GM12875 (cell line): ENCODE data around the gene DDX42.
"Not testable (repeated sequence)": the region's sequence is repeated elsewhere in the genome, so short reads cannot be mapped to it uniquely, and the experiment has no call there.

Experiments
- H3K4me3 ChIP-seq: one replicate; pipeline ENCODE4 v1.5.1; 2011; ENCODE audit warnings: low read depth, low read length, control low read depth
- CTCF ChIP-seq: IDR thresholded peaks from 2 replicates; pipeline ENCODE4 v1.5.1; 2011; ENCODE audit warnings: low read depth, mild to moderate bottlenecking, control low read depth, inconsistent platforms, low read length, moderate library complexity, borderline replicate concordance; ENCODE audit not compliant: insufficient read depth

Gene DDX42

GRCh38 chr17:63847525-63848249 is 73.7 kb downstream of the DDX42 start:
- TF ChIP-seq CTCF: no peak
- H3K4me3 ChIP-seq: no peak overlapping the region

- TF ChIP-seq CTCF: peak; percentile 80
- H3K4me3 ChIP-seq: peak overlapping the region; percentile 46
Observed at GRCh38 chr17:63848834-63849689, 75.1 kb downstream of the DDX42 start.

- no peak overlapping the region for H3K4me3 ChIP-seq
- no peak for TF ChIP-seq CTCF
Observed at GRCh38 chr17:63850401-63850800, 76.4 kb downstream of the DDX42 start.

GRCh38 chr17:63853260-63853659 is 79.3 kb downstream of the DDX42 start:
- no peak overlapping the region for H3K4me3 ChIP-seq

GRCh38 chr17:63854709-63855108 is 80.7 kb downstream of the DDX42 start:
- H3K4me3 ChIP-seq: no peak overlapping the region
- TF ChIP-seq CTCF: no peak

More at GRCh38 chr17:63853260-63853659, 79.3 kb downstream of the DDX42 start:
- no peak for TF ChIP-seq CTCF

- TF ChIP-seq CTCF: no peak
- no peak overlapping the region for H3K4me3 ChIP-seq
Observed at GRCh38 chr17:63855185-63855584, 81.2 kb downstream of the DDX42 start.

GRCh38 chr17:63856425-63856824 is 82.5 kb downstream of the DDX42 start:
- not testable (repeated sequence) for H3K4me3 ChIP-seq
